G401 (cell line): Measurements from ENCODE around the gene MRPS21. TPM values are rescaled to one million over a fixed set of nuclear protein-coding genes. Genes with fewer than 3 reads are reported as not detected.

Experiments used
- DNase-seq: peaks from one replicate; pipeline ENCODE4 v3.0.0-alpha.2; 2015; ENCODE audit warnings: low spot score
- in situ Hi-C: cut with HindIII; loops from 2 replicates; pipeline ENCODE4 v1.10.0; 2016; ENCODE audit warnings: low sequenced_read_pairs, mixed read lengths
- total RNA-seq: library from RNA; depleted of rRNA; stranded (reverse); fragments of >200 nt; shearing (Covaris generic); gene quantifications from 2 replicates; pipeline ENCODE4 v1.2.3, GENCODE V29; 2014; rRNA removed

MRPS21 gene
- total RNA-seq, 1 experiment from 2014 or later = 73.2 TPM

GRCh38 chr1:150352866-150353265 is 59.2 kb downstream of the MRPS21 start:
- in situ Hi-C loops = no loop called here
- no peak for DNase-seq

Other genes with a start within 250 kb of the MRPS21 start
- gene VPS45, start 226.1 kb upstream of the MRPS21 start, total RNA-seq = 35.3 and 43.2 TPM in 2 replicates
- gene PLEKHO1, start 143.9 kb upstream of the MRPS21 start, total RNA-seq = 42.9 and 45.6 TPM in 2 replicates
- 40.8 and 55.2 TPM in 2 replicates for gene ANP32E, start 57.7 kb upstream of the MRPS21 start, total RNA-seq
- gene CA14, start 36.1 kb upstream of the MRPS21 start, total RNA-seq = 20.7 and 42.6 TPM in 2 replicates
- gene APH1A, start 24.8 kb upstream of the MRPS21 start, total RNA-seq = 162 and 193 TPM in 2 replicates
- gene C1orf54, start 21.1 kb upstream of the MRPS21 start, total RNA-seq = 2.3 and 4.6 TPM in 2 replicates
- 9.5 and 11.7 TPM in 2 replicates for gene CIART, start 11.3 kb upstream of the MRPS21 start, total RNA-seq
- gene PRPF3, start 27.7 kb downstream of the MRPS21 start, total RNA-seq = 42.0 and 52.9 TPM in 2 replicates
- gene RPRD2, start 70.3 kb downstream of the MRPS21 start, total RNA-seq = 5.4 and 5.6 TPM in 2 replicates
- 34.6 and 36.7 TPM in 2 replicates for gene TARS2, start 193.6 kb downstream of the MRPS21 start, total RNA-seq
- 44.5 and 60.0 TPM in 2 replicates for gene ECM1, start 214.2 kb downstream of the MRPS21 start, total RNA-seq
- 2.2 TPM in 1 of 2 replicates, not detected in the other for gene FALEC, start 221.9 kb downstream of the MRPS21 start, total RNA-seq